HepG2 (cell line): ENCODE results near the gene SLC2A4. TPM values are rescaled to one million over a fixed set of nuclear protein-coding genes. Genes with fewer than 3 reads are reported as not detected.

Experiments
- ATAC-seq: fragments of 200-7000 bp; cut with Tn5 transposase; 3 replicates; pipeline ENCODE4 v1.9.1; 2020; ENCODE audit warnings: mild to moderate bottlenecking, moderate library complexity
- BruUV-seq: library from RNA; stranded (reverse); fragments of 400-500 nt; replicated peaks from 2 replicates; lab custom pipeline; 2021; lab: Mats Ljungman, UMichigan
- CTCF ChIA-PET: fragments of 300-600 bp; formaldehyde crosslinking; extraction: SDS; loops from one replicate; lab custom pipeline; 2021; ENCODE audit warnings: low total read pairs, inconsistent platforms, low intra/inter-chr PET ratio; lab: Yijun Ruan, JAX
- POLR2A ChIA-PET: fragments of 350-600 bp; sonication (Branson Sonifier 250); formaldehyde crosslinking; loops from one replicate; lab custom pipeline; 2020; ENCODE audit warnings: antibody characterized with exemption, inconsistent platforms; lab: Yijun Ruan, JAX
- DNase-seq: peaks from one replicate; pipeline ENCODE4 v3.0.0-alpha.2; 2015; ENCODE audit warnings: low spot score
- FAIRE-seq: peaks from 3 replicates; lab custom pipeline; 2011; peaks lifted over from hg19 to GRCh38; lab: Jason Lieb, UNC
- H2AFZ ChIP-seq: one replicate; pipeline ENCODE4 v1.6.1; 2011; ENCODE audit warnings: low read length, inconsistent platforms
- H3K27ac ChIP-seq: fragments of 300-600 bp; 3 replicates; pipeline ENCODE4 v1.8.0; 2011; ENCODE audit warnings: mixed run types, mild to moderate bottlenecking, mixed read lengths, low read length, inconsistent platforms; ENCODE audit not compliant: insufficient read depth; ENCODE audit errors: extremely low read length
- H3K27me3 ChIP-seq, 2 experiments: fragments of 200-600 bp in 1 of 2; 2 replicates in 1 of 2; 3 replicates in 1 of 2; pipeline versions ENCODE4 v1.6.0 to v1.8.0; 2011; ENCODE audit warnings: low read length in 2 of 2, mild to moderate bottlenecking in 2 of 2, moderate library complexity in 2 of 2, inconsistent platforms in 1 of 2; ENCODE audit not compliant: insufficient read depth in 2 of 2, control insufficient read depth in 1 of 2
- H3K36me3 ChIP-seq, 2 experiments: fragments of 200-600 bp in 1 of 2; replicated peaks in 1 of 2; 2 replicates in 1 of 2; 3 replicates in 1 of 2; pipeline versions ENCODE4 v1.5.1 to v1.8.0; 2011; ENCODE audit warnings: low read length in 2 of 2, inconsistent platforms in 1 of 2; ENCODE audit not compliant: insufficient read depth in 2 of 2, control insufficient read depth in 1 of 2
- H3K4me1 ChIP-seq: 2 replicates; pipeline ENCODE4 v1.5.1; 2012; ENCODE audit warnings: low read length, inconsistent platforms; ENCODE audit not compliant: insufficient read depth
- H3K4me2 ChIP-seq: 2 replicates; pipeline ENCODE4 v1.6.0; 2011; ENCODE audit warnings: low read depth, low read length, inconsistent platforms
- H3K4me3 ChIP-seq, 3 experiments: fragments of 200-600 bp in 1 of 3; sonication (generic), shearing (Covaris generic) in 1 of 3; replicated peaks in 1 of 3; 2 replicates each; pipeline ENCODE4 v1.5.1; 2011 to 2016; ENCODE audit warnings: low read length in 3 of 3, inconsistent platforms in 2 of 3, low read depth in 2 of 3, mild to moderate bottlenecking in 2 of 3, control low read depth in 1 of 3, mixed read lengths in 1 of 3; ENCODE audit not compliant: insufficient read depth in 1 of 3
- H3K79me2 ChIP-seq: one replicate; pipeline ENCODE4 v1.6.1; 2011; ENCODE audit warnings: low read length, inconsistent platforms; ENCODE audit not compliant: insufficient read depth
- H3K9ac ChIP-seq: 2 replicates; pipeline ENCODE4 v1.6.0; 2011; ENCODE audit warnings: mild to moderate bottlenecking, low read depth, low read length, inconsistent platforms; ENCODE audit not compliant: insufficient read depth
- H3K9me3 ChIP-seq: 2 replicates; pipeline ENCODE4 v1.5.1; 2012; ENCODE audit warnings: mild to moderate bottlenecking, low read length
- H4K20me1 ChIP-seq: 2 replicates; pipeline ENCODE4 v1.6.0; 2011; ENCODE audit warnings: inconsistent platforms, mild to moderate bottlenecking, low read length, moderate library complexity; ENCODE audit not compliant: insufficient read depth
- ATF7 ChIP-seq, 2 experiments: fragments of 450-650 bp in 1 of 2; sonication (generic) in 1 of 2; formaldehyde crosslinking in 1 of 2; IDR thresholded peaks; 2 replicates each; pipeline versions ENCODE4 v1.4.0 to v1.6.1; 2016 to 2020; ENCODE audit warnings: antibody characterized with exemption in 1 of 2, mild to moderate bottlenecking in 1 of 2, missing genetic modification reagents in 1 of 2
- BCL3 ChIP-seq: sonication (generic); formaldehyde crosslinking; IDR thresholded peaks from 2 replicates; pipeline ENCODE4 v1.5.1; 2020; ENCODE audit warnings: mild to moderate bottlenecking, missing genetic modification reagents, moderate library complexity
- CENPX ChIP-seq: sonication (generic); formaldehyde crosslinking; IDR thresholded peaks from 2 replicates; pipeline ENCODE4 v1.9.0; 2021; ENCODE audit warnings: mild to moderate bottlenecking, missing genetic modification reagents, moderate library complexity
- FOXA1 ChIP-seq, 2 experiments: fragments of 450-650 bp in 1 of 2; sonication (generic) in 1 of 2; formaldehyde crosslinking in 1 of 2; IDR thresholded peaks; 2 replicates each; pipeline versions ENCODE4 v1.4.0 to v1.6.1; 2016 to 2020; ENCODE audit warnings: missing genetic modification reagents in 1 of 2
- MXD1 ChIP-seq: sonication (generic); formaldehyde crosslinking; IDR thresholded peaks from 2 replicates; pipeline ENCODE4 v1.4.0; 2020; ENCODE audit warnings: mild to moderate bottlenecking, missing genetic modification reagents
- NPAS2 ChIP-seq: sonication (generic); formaldehyde crosslinking; IDR thresholded peaks from 2 replicates; pipeline ENCODE4 v1.8.0; 2022; ENCODE audit warnings: mild to moderate bottlenecking, missing genetic modification reagents, borderline replicate concordance
- SETDB1 ChIP-seq: sonication (generic); formaldehyde crosslinking; IDR thresholded peaks from 2 replicates; pipeline ENCODE4 v1.5.1; 2020; ENCODE audit warnings: missing genetic modification reagents, mild to moderate bottlenecking, borderline replicate concordance
- YEATS4 ChIP-seq: sonication (generic); formaldehyde crosslinking; IDR thresholded peaks from 2 replicates; pipeline ENCODE4 v1.4.0; 2020; ENCODE audit warnings: missing genetic modification reagents, borderline replicate concordance
- ZEB1 ChIP-seq: IDR thresholded peaks from 2 replicates; pipeline ENCODE4 v1.6.1; 2012; ENCODE audit warnings: mild to moderate bottlenecking, low read depth, inconsistent platforms; ENCODE audit not compliant: insufficient replicate concordance
- ZFP82 ChIP-seq: sonication (generic); formaldehyde crosslinking; IDR thresholded peaks from 2 replicates; pipeline ENCODE4 v1.5.1; 2020; ENCODE audit warnings: mild to moderate bottlenecking, missing genetic modification reagents, borderline replicate concordance
- ZNF20 ChIP-seq: sonication (generic); formaldehyde crosslinking; IDR thresholded peaks from 2 replicates; pipeline ENCODE4 v1.4.0; 2020; ENCODE audit warnings: mild to moderate bottlenecking, moderate library complexity, missing genetic modification reagents
- ZNF251 ChIP-seq: sonication (generic); formaldehyde crosslinking; IDR thresholded peaks from 2 replicates; pipeline ENCODE4 v1.9.0; 2021; ENCODE audit warnings: mild to moderate bottlenecking, missing genetic modification reagents
- ZNF275 ChIP-seq: sonication (generic); formaldehyde crosslinking; IDR thresholded peaks from 2 replicates; pipeline ENCODE4 v1.8.0; 2022; ENCODE audit warnings: missing genetic modification reagents, mild to moderate bottlenecking, inconsistent platforms, borderline replicate concordance
- ZNF282 ChIP-seq: fragments of 450-650 bp; IDR thresholded peaks from 2 replicates; pipeline ENCODE4 v1.6.1; 2018; ENCODE audit not compliant: partially characterized antibody
- ZNF337 ChIP-seq: sonication (generic); formaldehyde crosslinking; IDR thresholded peaks from 2 replicates; pipeline ENCODE4 v1.5.1; 2020; ENCODE audit warnings: missing genetic modification reagents, low read depth, mild to moderate bottlenecking, borderline replicate concordance
- ZNF496 ChIP-seq: sonication (generic); formaldehyde crosslinking; IDR thresholded peaks from 2 replicates; pipeline ENCODE4 v1.8.1; 2023; ENCODE audit warnings: mild to moderate bottlenecking, moderate library complexity, missing genetic modification reagents; ENCODE audit not compliant: insufficient replicate concordance
- ZNF746 ChIP-seq: sonication (generic); formaldehyde crosslinking; IDR thresholded peaks from 2 replicates; pipeline ENCODE4 v1.8.0; 2022; ENCODE audit warnings: mild to moderate bottlenecking, missing genetic modification reagents
- ZSCAN31 ChIP-seq: sonication (generic); formaldehyde crosslinking; IDR thresholded peaks from 2 replicates; pipeline ENCODE4 v1.5.0; 2020; ENCODE audit warnings: low read depth, mild to moderate bottlenecking, missing genetic modification reagents
- WGBS: methylation state at CpG from one replicate; pipeline ENCODE4 v1.1.6; 2017; ENCODE audit warnings: low lambda C conversion rate; 5-methylcytosine and 5-hydroxymethylcytosine counted together
- in situ Hi-C: cut with HindIII; loops from 2 replicates; pipeline ENCODE4 v1.10.0; 2017; ENCODE audit warnings: low pct_unique_long_range_greater_than_20kb; ENCODE audit not compliant: extremely low pct_ligation_motif_present
- intact Hi-C: fragments of 100-400 bp; cut with micrococcal nuclease; formaldehyde crosslinking; loops from one replicate; pipeline ENCODE4 v1.10.0; 2022; ENCODE audit not compliant: unreplicated experiment
- polyA plus RNA-seq, 8 experiments: library from polyadenylated mRNA; depleted of rRNA in 3 of 8; stranded (reverse) in 7 of 8; unstranded in 1 of 8; fragments of >200 nt; fragmentation: Illumina TruSeq in 4 of 8; extraction: Trizol in 4 of 8; gene quantifications; 2 replicates each; pipeline versions ENCODE4 v1.2.1 to v1.2.3, GENCODE V29; 2011 to 2016; ENCODE audit warnings: low read depth in 4 of 8, missing spikeins in 1 of 8, mixed read lengths in 1 of 8; ENCODE audit not compliant: insufficient read depth in 1 of 8
- total RNA-seq, 5 experiments: library from RNA; depleted of rRNA; stranded (reverse); fragments of >200 nt; fragmentation: Illumina TruSeq; extraction: Trizol; gene quantifications; 2 replicates each; pipeline ENCODE4 v1.2.3, GENCODE V29; 2016; ENCODE audit warnings: low read depth in 1 of 5

The SLC2A4 gene
- total and polyA plus RNA-seq, 2 of the 13 experiments (the other 11 are each of a cell fraction or from before 2014, with no cell fraction given), result 4.9 to 5.8 TPM

GRCh38 chr17:7307686-7308624 lies 26.4 kb downstream of the SLC2A4 start:
- H3K4me1 ChIP-seq, result peaks cover 46% of the 10 kb centered on the region
- in situ Hi-C loops, result no loop called here
- H3K4me2 ChIP-seq, result peak overlapping the region; percentile 90
- H3K79me2 ChIP-seq, result peaks cover 40% of the 10 kb centered on the region
- H3K9ac ChIP-seq, result peak overlapping the region; percentile 94
- H3K9me3 ChIP-seq, result no peaks in the 10 kb centered on the region
- ATAC-seq (peak; percentile 24), DNase-seq (no peak), FAIRE-seq (no peak)
- no peaks in the 10 kb centered on the region for H3K27me3 ChIP-seq
- H3K27ac ChIP-seq, result peak overlapping the region; percentile 96
- peaks cover 40% of the 10 kb centered on the region for H4K20me1 ChIP-seq
- no peak overlapping the region for H2AFZ ChIP-seq
- BruUV-seq, result no TSS peak
- intact Hi-C loops, result no loop called here
- H3K36me3 ChIP-seq, result peaks cover 19 to 35% of the 10 kb centered on the region in 2 experiments
- peak overlapping the region; percentile 64 to 84 (median 77) for H3K4me3 ChIP-seq
- 3% methylated on average over 13 of the region's 104 CpGs for WGBS
- CTCF ChIA-PET, result no interaction called here
- POLR2A ChIA-PET, result interaction anchor here (0.7 to 3.0 kb wide), 5 partner anchors 21 to 96 kb away, joined by 3 to 17 read pairs (median 3); partner anchors contain the start of genes ACADVL, DLG4, NEURL4 and SLC2A4
- TF ChIP-seq ZNF275 (CRISPR knock-in tag), result no peak
- no peak for TF ChIP-seq ATF7 (IDR thresholded peaks at IDR 0.05)
- 0 out of 2 replicates have a peak, but pooled peaks have one; percentile 23 for TF ChIP-seq ATF7 (CRISPR knock-in tag; IDR thresholded peaks at IDR 0.05)
- peak; percentile 65; the same call in 1 of the 2 replicates for TF ChIP-seq YEATS4 (CRISPR knock-in tag)
- TF ChIP-seq ZNF746 (CRISPR knock-in tag), result 0 out of 2 replicates have a peak, but pooled peaks have one; percentile 6
- TF ChIP-seq BCL3 (CRISPR knock-in tag), result no peak; the same call in 1 of the 2 replicates
- no peak for TF ChIP-seq ZNF337 (CRISPR knock-in tag)
- TF ChIP-seq ZFP82 (CRISPR knock-in tag), result no peak
- TF ChIP-seq ZEB1, result peak; percentile 17
- no peak for TF ChIP-seq CENPX (CRISPR knock-in tag)
- TF ChIP-seq ZNF282, result no peak
- TF ChIP-seq SETDB1 (CRISPR knock-in tag), result no peak
- no peak for TF ChIP-seq ZNF496 (CRISPR knock-in tag)
- TF ChIP-seq ZNF20 (CRISPR knock-in tag), result no peak
- TF ChIP-seq ZSCAN31 (CRISPR knock-in tag), result no peak
- no peak for TF ChIP-seq NPAS2 (CRISPR knock-in tag)
- no peak for TF ChIP-seq FOXA1 (IDR thresholded peaks at IDR 0.05)
- no peak for TF ChIP-seq FOXA1 (CRISPR knock-in tag; IDR thresholded peaks at IDR 0.05)
- peak; percentile 77 for TF ChIP-seq MXD1
- no peak for TF ChIP-seq ZNF251 (CRISPR knock-in tag)
